ENCODE measurements around the gene C3orf62. TPM values are rescaled to one million over a fixed set of nuclear protein-coding genes. Genes with fewer than 3 reads are reported as not detected.

C3orf62 gene
- total and polyA plus RNA-seq, 2 donors (not counting 1 experiment from before 2014, with no cell fraction given) = 6.8 to 7.8 TPM

GRCh38 chr3:49310677-49311076 lies 33.6 kb upstream of the C3orf62 start:
- Histone ChIP-seq H3K27ac (ENCODE audit: low read length in 2 of 2) (no peak overlapping the region), H3K4me2 (replicated peaks; ENCODE audit: low read depth, low read length, poor library complexity, severe bottlenecking) (no peak overlapping the region), H3K79me2 (ENCODE audit: control insufficient read depth, insufficient read depth, low read length) (peaks cover 23% of the 10 kb centered on the region), H4K20me1 (ENCODE audit: control insufficient read depth, insufficient read depth, low read length, poor library complexity, severe bottlenecking) (peaks cover 11% of the 10 kb centered on the region), H3K9ac (ENCODE audit: low read length) (no peak overlapping the region), H2AFZ (ENCODE audit: insufficient read depth, low read depth, low read length, poor library complexity, severe bottlenecking) (no peak overlapping the region), H3K4me3 (ENCODE audit: control extremely low read depth in 1 of 5, extremely low read depth in 1 of 5, insufficient read depth in 1 of 5, low read depth in 2 of 5, low read length in 4 of 5) (no peak overlapping the region), H3K36me3 (replicated peaks in 1 of 2; ENCODE audit: control extremely low read depth in 1 of 2, control insufficient read depth in 1 of 2, extremely low read depth in 1 of 2, insufficient read depth in 2 of 2, low read length in 1 of 2) (peaks cover 11 to 70% of the 10 kb centered on the region in 2 experiments), H3K9me3 (ENCODE audit: control extremely low read depth in 1 of 3, control insufficient read depth in 2 of 3, insufficient read depth in 1 of 3, low read length in 2 of 3) (peaks cover 0 to 1% (median 0%) of the 10 kb centered on the region in 3 donors), H3K4me1 (ENCODE audit: control insufficient read depth in 2 of 2, insufficient read depth in 2 of 2, low read length in 2 of 2) (no peaks in the 10 kb centered on the region), H3K27me3 (replicated peaks in 1 of 4; ENCODE audit: control extremely low read depth in 1 of 4, control insufficient read depth in 3 of 4, insufficient read depth in 4 of 4, low read length in 3 of 4) (no peaks in the 10 kb centered on the region)
- intact Hi-C loops (cut with micrococcal nuclease) = no loop called here
- Mint-ChIP-seq H3K4me3 (no peak overlapping the region), H3K27me3 (no peaks in the 10 kb centered on the region), H3K4me1 (no peaks in the 10 kb centered on the region), H3K9me3 (ENCODE audit: insufficient read depth) (no peaks in the 10 kb centered on the region), H3K27ac (no peak overlapping the region)
- no CpG with 5 or more reads among the region's 1 CpG for WGBS (ENCODE audit: insufficient coverage)
- ChIA-PET POLR2A (no interaction called here), CTCF (interaction anchor here (2.4 kb wide), 1 partner anchor 138 kb away, joined by 7 read pairs; no protein-coding TSS in a partner anchor)
- DNase-seq (no peak), ATAC-seq (ENCODE audit: low read depth) (no peak)
- TF ChIP-seq EZH2 (IDR thresholded peaks at IDR 0.05; ENCODE audit: borderline replicate concordance, insufficient read depth, low read depth, low read length, poor library complexity, severe bottlenecking) = no peak
- TF ChIP-seq, protein P1, sequence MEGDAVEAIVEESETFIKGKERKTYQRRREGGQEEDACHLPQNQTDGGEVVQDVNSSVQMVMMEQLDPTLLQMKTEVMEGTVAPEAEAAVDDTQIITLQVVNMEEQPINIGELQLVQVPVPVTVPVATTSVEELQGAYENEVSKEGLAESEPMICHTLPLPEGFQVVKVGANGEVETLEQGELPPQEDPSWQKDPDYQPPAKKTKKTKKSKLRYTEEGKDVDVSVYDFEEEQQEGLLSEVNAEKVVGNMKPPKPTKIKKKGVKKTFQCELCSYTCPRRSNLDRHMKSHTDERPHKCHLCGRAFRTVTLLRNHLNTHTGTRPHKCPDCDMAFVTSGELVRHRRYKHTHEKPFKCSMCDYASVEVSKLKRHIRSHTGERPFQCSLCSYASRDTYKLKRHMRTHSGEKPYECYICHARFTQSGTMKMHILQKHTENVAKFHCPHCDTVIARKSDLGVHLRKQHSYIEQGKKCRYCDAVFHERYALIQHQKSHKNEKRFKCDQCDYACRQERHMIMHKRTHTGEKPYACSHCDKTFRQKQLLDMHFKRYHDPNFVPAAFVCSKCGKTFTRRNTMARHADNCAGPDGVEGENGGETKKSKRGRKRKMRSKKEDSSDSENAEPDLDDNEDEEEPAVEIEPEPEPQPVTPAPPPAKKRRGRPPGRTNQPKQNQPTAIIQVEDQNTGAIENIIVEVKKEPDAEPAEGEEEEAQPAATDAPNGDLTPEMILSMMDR (IDR thresholded peaks at IDR 0.05) = no peak

- ATAC-seq (ENCODE audit: low read depth) = no peak
- WGBS (ENCODE audit: insufficient coverage) = 72% methylated on average over 3 of the region's 5 CpGs
- no peaks in the 10 kb centered on the region for H3K27me3 Mint-ChIP-seq
These were observed 28.6 kb upstream of the C3orf62 start for GRCh38 chr3:49305608-49306007.

More at GRCh38 chr3:49305608-49306007, 28.6 kb upstream of the C3orf62 start:
- H3K9ac ChIP-seq (ENCODE audit: low read length) = no peak overlapping the region
- no peaks in the 10 kb centered on the region for H3K27me3 ChIP-seq (replicated peaks in 1 of 4; ENCODE audit: control extremely low read depth in 1 of 4, control insufficient read depth in 3 of 4, insufficient read depth in 4 of 4, low read length in 3 of 4)
- intact Hi-C loops (cut with micrococcal nuclease) = no loop called here
- H3K36me3 ChIP-seq (replicated peaks in 1 of 2; ENCODE audit: control extremely low read depth in 1 of 2, control insufficient read depth in 1 of 2, extremely low read depth in 1 of 2, insufficient read depth in 2 of 2, low read length in 1 of 2) = peaks cover 8 to 65% of the 10 kb centered on the region in 2 experiments
- H3K4me1 ChIP-seq (ENCODE audit: control insufficient read depth in 2 of 2, insufficient read depth in 2 of 2, low read length in 2 of 2) = no peaks in the 10 kb centered on the region
- H4K20me1 ChIP-seq (ENCODE audit: control insufficient read depth, insufficient read depth, low read length, poor library complexity, severe bottlenecking) = peaks cover 4% of the 10 kb centered on the region
- no peak overlapping the region for H3K4me3 Mint-ChIP-seq
- ChIA-PET CTCF (interaction anchor here (0.6 to 1.0 kb wide), 2 partner anchors 14 to 144 kb away, joined by 3 read pairs; no protein-coding TSS in a partner anchor), POLR2A (no interaction called here)
- no peak overlapping the region for H2AFZ ChIP-seq (ENCODE audit: insufficient read depth, low read depth, low read length, poor library complexity, severe bottlenecking)
- no peak overlapping the region for H3K4me2 ChIP-seq (replicated peaks; ENCODE audit: low read depth, low read length, poor library complexity, severe bottlenecking)
- H3K9me3 ChIP-seq (ENCODE audit: control extremely low read depth in 1 of 3, control insufficient read depth in 2 of 3, insufficient read depth in 1 of 3, low read length in 2 of 3) = no peaks in the 10 kb centered on the region
- no peak overlapping the region for H3K27ac Mint-ChIP-seq
- no peaks in the 10 kb centered on the region for H3K9me3 Mint-ChIP-seq (ENCODE audit: insufficient read depth)
- no peaks in the 10 kb centered on the region for H3K4me1 Mint-ChIP-seq
- peaks cover 11% of the 10 kb centered on the region for H3K79me2 ChIP-seq (ENCODE audit: control insufficient read depth, insufficient read depth, low read length)
- no peak overlapping the region for H3K4me3 ChIP-seq (ENCODE audit: control extremely low read depth in 1 of 5, extremely low read depth in 1 of 5, insufficient read depth in 1 of 5, low read depth in 2 of 5, low read length in 4 of 5)
- DNase-seq = no peak
- TF ChIP-seq EZH2 (IDR thresholded peaks at IDR 0.05; ENCODE audit: borderline replicate concordance, insufficient read depth, low read depth, low read length, poor library complexity, severe bottlenecking) = no peak
- TF ChIP-seq, protein P1 (IDR thresholded peaks at IDR 0.05) = no peak
- H3K27ac ChIP-seq (ENCODE audit: low read length in 2 of 2) = no peak overlapping the region
